Measurements from ENCODE around the gene GJD4. TPM values are rescaled to one million over a fixed set of nuclear protein-coding genes. Genes with fewer than 3 reads are reported as not detected.

Gene GJD4
- total and polyA plus RNA-seq, 2 donors (not counting 1 experiment from before 2014, with no cell fraction given) = not detected

- Histone ChIP-seq H3K79me2 (ENCODE audit: control insufficient read depth, insufficient read depth, low read length) (no peaks in the 10 kb centered on the region), H3K27ac (ENCODE audit: low read length in 2 of 2) (no peak overlapping the region), H3K36me3 (replicated peaks in 1 of 2; ENCODE audit: control extremely low read depth in 1 of 2, control insufficient read depth in 1 of 2, extremely low read depth in 1 of 2, insufficient read depth in 2 of 2, low read length in 1 of 2) (no peaks in the 10 kb centered on the region), H4K20me1 (ENCODE audit: control insufficient read depth, insufficient read depth, low read length, poor library complexity, severe bottlenecking) (no peaks in the 10 kb centered on the region), H3K27me3 (replicated peaks in 1 of 4; ENCODE audit: control extremely low read depth in 1 of 4, control insufficient read depth in 3 of 4, insufficient read depth in 4 of 4, low read length in 3 of 4) (peaks cover 0 to 25% (median 8%) of the 10 kb centered on the region in 4 experiments), H2AFZ (ENCODE audit: insufficient read depth, low read depth, low read length, poor library complexity, severe bottlenecking) (peak overlapping the region; percentile 79), H3K4me3 (ENCODE audit: control extremely low read depth in 1 of 5, extremely low read depth in 1 of 5, insufficient read depth in 1 of 5, low read depth in 2 of 5, low read length in 4 of 5) (peak overlapping the region in 4 of 5 experiments; percentile 50 to 74 (median 66)), H3K4me1 (ENCODE audit: control insufficient read depth in 2 of 2, insufficient read depth in 2 of 2, low read length in 2 of 2) (peaks cover 22 to 29% of the 10 kb centered on the region in 2 donors), H3K4me2 (replicated peaks; ENCODE audit: low read depth, low read length, poor library complexity, severe bottlenecking) (peak overlapping the region; percentile 85), H3K9me3 (ENCODE audit: control extremely low read depth in 1 of 3, control insufficient read depth in 2 of 3, insufficient read depth in 1 of 3, low read length in 2 of 3) (peaks cover 0 to 9% (median 0%) of the 10 kb centered on the region in 3 donors), H3K9ac (ENCODE audit: low read length) (peak overlapping the region; percentile 73)
- ChIA-PET POLR2A (interaction anchor here (0.6 kb wide), 1 partner anchor 525 kb away, joined by 3 read pairs; no protein-coding TSS in a partner anchor), CTCF (interaction anchor here (0.7 to 4.0 kb wide), 3 partner anchors 8 to 249 kb away, joined by 3 to 20 read pairs (median 3); no protein-coding TSS in a partner anchor)
- Mint-ChIP-seq H3K27me3 (peaks cover 21% of the 10 kb centered on the region), H3K4me1 (peaks cover 29% of the 10 kb centered on the region), H3K4me3 (peak overlapping the region; percentile 94), H3K27ac (no peak overlapping the region), H3K9me3 (ENCODE audit: insufficient read depth) (no peaks in the 10 kb centered on the region)
- intact Hi-C loops (cut with micrococcal nuclease) = loop anchor here (5.0 kb wide), 2 partner anchors 307 to 517 kb away; partner anchors contain the start of genes CCNY and CREM
- ATAC-seq (ENCODE audit: low read depth) (no peak), DNase-seq (peak; percentile 9)
- 28% methylated on average over 4 of the region's 13 CpGs for WGBS (ENCODE audit: insufficient coverage)
- TF ChIP-seq CTCF (IDR thresholded peaks at IDR 0.05) = no peak
- no peak for TF ChIP-seq EZH2 (IDR thresholded peaks at IDR 0.05; ENCODE audit: borderline replicate concordance, insufficient read depth, low read depth, low read length, poor library complexity, severe bottlenecking)
Observed at GRCh38 chr10:35644050-35644950, 39.2 kb downstream of the GJD4 start.

GRCh38 chr10:35650894-35651293, 45.8 kb downstream of the GJD4 start:
- DNase-seq = no peak
- peaks cover 18% of the 10 kb centered on the region for H3K27me3 Mint-ChIP-seq
- no peaks in the 10 kb centered on the region for H3K4me1 Mint-ChIP-seq
- TF ChIP-seq CTCF (IDR thresholded peaks at IDR 0.05) = no peak
- no peak for TF ChIP-seq EZH2 (IDR thresholded peaks at IDR 0.05; ENCODE audit: borderline replicate concordance, insufficient read depth, low read depth, low read length, poor library complexity, severe bottlenecking)
- ATAC-seq (ENCODE audit: low read depth) = no peak
- intact Hi-C loops (cut with micrococcal nuclease) = no loop called here
- Histone ChIP-seq H3K36me3 (replicated peaks in 1 of 2; ENCODE audit: control extremely low read depth in 1 of 2, control insufficient read depth in 1 of 2, extremely low read depth in 1 of 2, insufficient read depth in 2 of 2, low read length in 1 of 2) (no peaks in the 10 kb centered on the region), H3K4me3 (ENCODE audit: control extremely low read depth in 1 of 5, extremely low read depth in 1 of 5, insufficient read depth in 1 of 5, low read depth in 2 of 5, low read length in 4 of 5) (no peak overlapping the region), H3K4me2 (replicated peaks; ENCODE audit: low read depth, low read length, poor library complexity, severe bottlenecking) (no peak overlapping the region), H4K20me1 (ENCODE audit: control insufficient read depth, insufficient read depth, low read length, poor library complexity, severe bottlenecking) (no peaks in the 10 kb centered on the region), H3K4me1 (ENCODE audit: control insufficient read depth in 2 of 2, insufficient read depth in 2 of 2, low read length in 2 of 2) (no peaks in the 10 kb centered on the region), H3K27me3 (replicated peaks in 1 of 4; ENCODE audit: control extremely low read depth in 1 of 4, control insufficient read depth in 3 of 4, insufficient read depth in 4 of 4, low read length in 3 of 4) (peaks cover 0 to 4% (median 2%) of the 10 kb centered on the region in 4 experiments), H3K9me3 (ENCODE audit: control extremely low read depth in 1 of 3, control insufficient read depth in 2 of 3, insufficient read depth in 1 of 3, low read length in 2 of 3) (no peaks in the 10 kb centered on the region), H2AFZ (ENCODE audit: insufficient read depth, low read depth, low read length, poor library complexity, severe bottlenecking) (no peak overlapping the region), H3K27ac (ENCODE audit: low read length in 2 of 2) (no peak overlapping the region), H3K9ac (ENCODE audit: low read length) (no peak overlapping the region), H3K79me2 (ENCODE audit: control insufficient read depth, insufficient read depth, low read length) (no peaks in the 10 kb centered on the region)
- no peak overlapping the region for H3K4me3 Mint-ChIP-seq
- ChIA-PET CTCF (interaction anchor here (0.8 to 1.7 kb wide), 2 partner anchors 16 to 988 kb away, joined by 3 to 5 read pairs; no protein-coding TSS in a partner anchor), POLR2A (no interaction called here)
- H3K9me3 Mint-ChIP-seq (ENCODE audit: insufficient read depth) = no peaks in the 10 kb centered on the region
- no peak overlapping the region for H3K27ac Mint-ChIP-seq
- WGBS (ENCODE audit: insufficient coverage) = 83% methylated on average over 1 of the region's 3 CpGs
